ENCODE results near the gene CD69.
A peak's percentile ranks its signal among the peaks of the same experiment; 100 is the strongest.

Gene CD69

DNA sequence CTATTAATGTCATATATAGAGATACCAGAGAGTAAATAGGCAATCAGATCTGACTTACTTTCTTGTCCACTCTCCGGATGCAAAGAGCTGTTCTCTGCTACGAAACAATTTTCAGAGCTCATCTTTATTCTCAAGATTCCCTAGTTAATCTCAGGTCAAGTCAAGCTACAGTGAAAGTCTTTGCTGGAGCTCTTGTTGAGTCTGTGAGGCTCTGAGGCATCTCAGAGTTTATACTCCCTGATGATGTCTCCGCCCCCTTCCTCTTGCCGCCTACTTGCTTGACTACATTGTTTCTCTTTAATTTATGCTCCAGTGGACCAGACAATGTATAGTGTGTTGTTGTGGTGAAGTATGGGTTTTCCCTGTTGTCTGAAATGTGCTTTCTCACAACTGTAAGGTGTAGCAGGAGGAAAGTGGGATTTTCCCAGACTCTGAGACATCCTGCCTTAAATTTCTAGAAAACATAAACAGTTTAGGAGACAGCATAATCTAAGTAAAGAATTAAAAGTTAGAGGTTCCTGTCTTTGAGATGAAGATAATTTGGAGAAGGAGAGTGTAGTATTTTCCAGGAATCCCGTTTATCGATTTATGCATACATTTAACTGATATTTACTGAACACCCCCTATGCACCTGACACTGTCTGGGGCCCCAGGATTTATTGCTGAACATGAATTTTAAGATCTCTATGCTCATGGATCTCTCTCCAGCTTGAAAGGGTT, at the start of gene CD69:
CD69 (minus strand) TSS at position 203 of the 720 bp plus-strand sequence; CDS start at position 122, 81 bp downstream.
- DNase-seq (ENCODE audit: low read depth), result peak; percentile 53

DNA sequence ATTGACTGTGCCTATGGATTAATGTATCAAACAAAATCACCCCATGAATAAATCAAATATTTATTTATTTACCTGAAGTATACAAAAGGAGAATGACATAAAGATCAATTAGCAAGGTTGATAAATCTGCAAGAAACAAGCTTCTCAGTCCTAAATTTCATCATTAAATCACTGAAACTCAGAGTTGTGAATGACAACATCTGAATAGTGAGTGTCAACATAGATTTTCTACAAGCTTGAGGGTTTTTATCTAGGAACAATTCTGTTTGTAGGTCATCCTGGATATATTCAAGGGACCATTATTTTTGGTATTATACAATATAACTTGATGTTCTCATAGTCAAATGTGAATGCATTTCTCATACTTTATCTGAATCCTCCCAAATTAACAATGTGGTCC, 49.2 kb upstream of the CD69 start:
- DNase-seq (ENCODE audit: low read depth), result no peak

DNA sequence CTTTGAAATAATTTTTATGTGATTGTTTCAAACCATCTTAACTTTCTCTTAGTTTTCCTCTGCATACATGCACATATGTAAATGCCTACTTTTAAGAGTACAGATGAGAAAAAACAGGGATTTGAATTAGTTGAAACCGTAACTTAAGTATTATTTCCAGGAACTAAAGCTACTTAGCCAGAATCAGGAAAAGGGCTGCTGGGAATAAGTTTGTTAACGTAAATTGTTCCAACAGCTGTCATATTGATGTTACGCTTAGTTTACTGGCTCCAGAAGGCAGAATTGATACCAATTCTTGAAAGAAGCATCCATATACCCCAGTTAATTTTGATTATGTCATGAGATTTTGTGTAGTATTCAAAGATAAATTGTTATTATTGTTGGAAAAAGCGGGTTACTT, 48.6 kb upstream of the CD69 start:
- no peak for DNase-seq (ENCODE audit: low read depth)

DNA sequence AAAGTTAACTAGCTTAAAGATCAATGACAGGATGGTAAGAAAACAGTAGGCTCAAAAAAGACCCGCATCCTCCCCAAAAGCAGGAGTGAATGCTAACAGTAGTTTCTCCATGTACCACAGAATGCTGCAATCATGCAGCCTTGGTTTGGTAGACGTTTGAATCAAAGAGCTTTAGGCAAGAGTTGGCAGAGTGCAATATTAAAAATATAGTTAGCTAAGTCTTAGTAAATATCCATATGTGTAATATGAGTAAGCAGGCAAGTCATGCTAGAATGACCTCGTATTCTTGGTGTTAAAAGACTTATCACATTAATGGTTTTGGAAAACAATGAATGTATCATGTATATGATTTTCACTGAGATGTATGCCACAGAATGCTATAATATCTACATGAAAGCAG, 47.8 kb upstream of the CD69 start:
- no peak for DNase-seq (ENCODE audit: low read depth)

DNA sequence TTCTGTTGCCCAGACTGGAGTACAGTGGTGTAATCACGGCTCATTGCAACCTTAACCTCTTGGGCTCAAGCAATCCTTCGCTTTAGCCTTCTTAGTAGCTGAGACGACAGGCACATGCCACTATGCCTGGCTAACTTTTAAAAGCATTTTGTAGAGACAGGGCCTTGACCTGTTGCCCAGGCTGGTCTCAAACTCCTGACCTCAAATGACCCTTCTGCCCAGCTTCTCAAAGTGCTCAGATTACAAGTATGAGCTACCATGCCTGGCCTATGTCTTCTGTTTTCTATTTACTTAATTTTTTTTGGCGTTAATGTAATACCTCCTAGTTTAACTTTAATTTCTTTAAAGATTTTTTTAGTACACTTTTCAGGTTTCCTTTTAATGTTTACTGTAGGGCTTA, 46.0 kb upstream of the CD69 start:
- no peak for DNase-seq (ENCODE audit: low read depth)

GRCh38 chr12:9805883-9806282, 45.2 kb upstream of the CD69 start:
- DNase-seq (ENCODE audit: low read depth), result no peak

- DNase-seq (ENCODE audit: low read depth), result no peak
These were observed 39.3 kb upstream of the CD69 start for GRCh38 chr12:9799961-9800360.

DNA sequence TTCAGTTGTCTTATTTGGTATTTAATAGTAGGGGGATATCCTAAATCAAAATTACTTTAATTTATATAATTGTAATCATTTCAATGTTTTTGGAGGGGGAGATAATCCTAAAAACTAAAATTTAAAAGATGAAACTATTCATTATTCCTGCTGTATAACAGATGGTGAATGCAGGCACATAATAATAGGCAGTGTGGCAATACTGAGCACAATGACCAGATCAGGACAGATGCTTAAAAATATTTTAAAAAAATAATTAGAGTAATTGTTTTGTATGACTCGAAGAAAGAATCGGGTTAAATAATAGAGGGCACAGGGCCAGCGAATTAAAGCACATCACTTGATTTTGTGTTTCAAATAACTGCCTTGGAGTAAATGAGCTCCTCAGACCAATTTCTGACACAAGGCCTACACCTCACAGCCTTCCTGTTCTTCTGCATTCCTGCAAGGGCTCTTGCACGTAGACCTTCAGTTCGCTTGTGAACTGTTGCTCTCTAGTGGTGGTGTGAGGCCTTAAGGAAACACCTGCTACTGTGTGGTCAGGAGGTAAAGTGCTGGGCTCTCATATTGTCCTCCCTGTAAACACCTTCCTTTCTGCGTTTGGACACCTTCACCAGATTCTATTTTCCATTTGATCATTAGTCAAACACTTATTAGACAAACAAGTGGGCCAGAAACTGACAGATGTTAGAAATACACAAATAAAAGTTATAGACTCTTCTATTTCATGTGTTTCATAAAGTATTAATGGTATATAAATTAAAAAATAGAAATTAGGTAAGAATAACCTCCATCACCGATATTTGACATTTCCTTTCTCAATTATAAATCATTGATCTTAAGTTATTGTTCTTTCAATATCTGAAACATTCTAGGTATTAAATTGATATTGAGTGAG, 37.3 kb upstream of the CD69 start:
- DNase-seq (ENCODE audit: low read depth), result peak; percentile 43

GRCh38 chr12:9796971-9797370, 36.3 kb upstream of the CD69 start:
- DNase-seq (ENCODE audit: low read depth), result no peak

GRCh38 chr12:9796346-9796745, 35.6 kb upstream of the CD69 start:
- DNase-seq (ENCODE audit: low read depth), result no peak

- no peak for DNase-seq (ENCODE audit: low read depth)
These were observed 35.2 kb upstream of the CD69 start for GRCh38 chr12:9795945-9796344.

GRCh38 chr12:9794484-9795093, 33.9 kb upstream of the CD69 start:
- no peak for DNase-seq (ENCODE audit: low read depth)

DNA sequence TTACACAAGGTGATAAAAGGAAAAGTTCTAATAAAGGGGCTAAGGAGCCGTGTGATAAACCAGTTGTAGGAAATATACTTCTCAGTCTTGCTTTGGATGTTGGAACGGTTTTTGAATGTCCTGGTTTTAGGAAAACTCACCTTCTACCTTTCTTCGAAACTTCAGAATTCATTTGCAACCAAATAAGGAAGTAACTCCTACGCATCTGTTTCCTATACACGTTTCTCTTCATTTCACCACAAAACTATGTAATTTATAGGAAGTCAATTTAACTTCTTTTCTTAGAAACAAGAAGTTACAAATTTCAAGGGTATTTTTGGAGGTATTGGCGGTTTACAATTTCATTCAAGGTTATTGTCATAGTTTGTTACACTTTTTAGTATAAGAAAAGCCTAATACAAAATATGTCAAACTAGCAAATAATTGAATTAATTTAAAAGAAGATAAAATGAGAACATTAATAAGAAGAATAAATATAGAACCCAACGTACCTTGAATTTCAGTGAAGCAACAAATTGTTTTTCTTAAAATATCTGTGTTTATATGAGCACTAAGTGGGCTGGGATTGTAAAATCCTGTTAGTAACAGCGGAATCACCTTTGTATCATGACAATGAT, 33.2 kb upstream of the CD69 start:
- DNase-seq (ENCODE audit: low read depth), result no peak

GRCh38 chr12:9792961-9793617, 32.4 kb upstream of the CD69 start:
- DNase-seq (ENCODE audit: low read depth), result no peak

DNA sequence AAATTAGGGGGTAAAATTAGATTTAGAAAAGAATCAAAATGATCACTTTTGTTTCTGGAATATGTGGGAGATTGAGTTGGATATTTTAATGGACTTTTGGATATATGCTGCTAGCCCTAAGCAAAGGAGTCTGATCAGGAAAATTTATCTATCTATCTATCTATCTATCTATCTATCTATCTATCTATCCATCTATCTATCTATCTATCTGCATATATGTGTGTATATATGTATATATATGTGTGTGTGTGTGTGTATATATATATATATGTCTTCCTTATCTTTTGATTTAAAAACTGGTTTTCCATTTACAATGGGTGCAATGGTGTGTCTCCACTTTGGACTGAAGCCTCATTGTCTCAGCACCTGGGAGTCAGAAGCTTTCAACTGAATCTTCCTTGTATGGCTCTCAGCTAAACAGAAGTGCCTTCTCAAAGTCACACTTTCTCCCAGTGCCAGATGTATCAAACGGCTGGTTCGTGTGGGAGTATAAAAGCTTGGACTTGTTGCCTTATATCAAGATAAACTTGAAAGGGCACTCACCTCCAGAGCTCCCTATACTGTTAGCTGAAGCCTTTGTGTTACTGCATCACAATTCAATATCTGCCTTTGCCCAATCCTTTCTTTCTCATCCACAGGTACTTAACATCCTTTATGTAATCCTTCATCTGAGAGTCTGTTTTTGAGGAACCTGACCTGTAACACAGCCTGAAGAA, 31.6 kb upstream of the CD69 start:
- DNase-seq (ENCODE audit: low read depth), result no peak

DNA sequence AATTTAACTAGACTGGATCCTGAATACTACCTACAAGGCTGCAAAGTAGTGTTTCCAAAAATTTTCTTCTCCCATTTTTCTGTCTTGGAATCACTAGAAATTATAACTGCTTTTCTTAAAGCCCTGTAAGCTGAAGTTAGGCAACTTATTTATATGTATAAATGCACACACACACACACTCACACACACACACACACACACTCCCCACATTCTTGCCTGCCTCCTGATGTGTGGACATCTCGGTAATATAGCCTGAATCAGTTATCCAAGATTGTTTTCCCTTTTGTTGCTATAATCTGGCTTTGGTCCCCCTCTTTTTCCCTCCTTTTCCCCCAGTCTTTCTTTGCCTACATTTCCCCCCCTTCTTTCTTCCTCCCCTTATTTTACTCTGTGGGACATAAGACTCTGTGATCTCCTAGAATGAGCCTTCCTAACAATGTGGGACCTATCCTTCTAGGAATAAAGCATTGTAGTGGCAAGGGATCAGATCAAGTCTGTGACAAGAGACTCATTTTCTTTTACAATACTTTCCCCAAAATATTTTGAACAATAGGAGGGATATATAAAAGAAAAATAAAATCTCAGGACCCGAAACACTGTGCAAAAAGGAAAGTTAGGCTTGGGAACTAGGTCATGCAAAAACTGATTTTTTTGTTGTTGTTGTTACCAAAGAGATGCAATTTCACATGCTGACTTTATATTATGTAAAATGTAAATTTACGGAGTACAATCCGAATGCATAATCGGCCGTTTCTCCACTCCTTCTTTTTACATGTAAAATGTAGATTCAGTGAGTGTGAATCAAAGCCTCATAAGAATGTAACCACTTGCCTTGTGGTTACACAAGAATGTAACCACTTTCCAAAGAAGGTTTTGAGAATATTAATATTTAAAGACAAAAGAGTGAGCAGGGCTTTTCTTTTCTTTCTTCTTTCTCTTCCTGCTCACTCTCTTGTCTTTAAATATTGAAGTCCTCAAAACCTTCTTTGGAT, 26.3 kb upstream of the CD69 start:
- no peak for DNase-seq (ENCODE audit: low read depth)

- no peak for DNase-seq (ENCODE audit: low read depth)
These were observed 24.1 kb upstream of the CD69 start for GRCh38 chr12:9784816-9785215.

- DNase-seq (ENCODE audit: low read depth), result no peak
These were observed 23.6 kb upstream of the CD69 start for GRCh38 chr12:9784326-9784725.

DNA sequence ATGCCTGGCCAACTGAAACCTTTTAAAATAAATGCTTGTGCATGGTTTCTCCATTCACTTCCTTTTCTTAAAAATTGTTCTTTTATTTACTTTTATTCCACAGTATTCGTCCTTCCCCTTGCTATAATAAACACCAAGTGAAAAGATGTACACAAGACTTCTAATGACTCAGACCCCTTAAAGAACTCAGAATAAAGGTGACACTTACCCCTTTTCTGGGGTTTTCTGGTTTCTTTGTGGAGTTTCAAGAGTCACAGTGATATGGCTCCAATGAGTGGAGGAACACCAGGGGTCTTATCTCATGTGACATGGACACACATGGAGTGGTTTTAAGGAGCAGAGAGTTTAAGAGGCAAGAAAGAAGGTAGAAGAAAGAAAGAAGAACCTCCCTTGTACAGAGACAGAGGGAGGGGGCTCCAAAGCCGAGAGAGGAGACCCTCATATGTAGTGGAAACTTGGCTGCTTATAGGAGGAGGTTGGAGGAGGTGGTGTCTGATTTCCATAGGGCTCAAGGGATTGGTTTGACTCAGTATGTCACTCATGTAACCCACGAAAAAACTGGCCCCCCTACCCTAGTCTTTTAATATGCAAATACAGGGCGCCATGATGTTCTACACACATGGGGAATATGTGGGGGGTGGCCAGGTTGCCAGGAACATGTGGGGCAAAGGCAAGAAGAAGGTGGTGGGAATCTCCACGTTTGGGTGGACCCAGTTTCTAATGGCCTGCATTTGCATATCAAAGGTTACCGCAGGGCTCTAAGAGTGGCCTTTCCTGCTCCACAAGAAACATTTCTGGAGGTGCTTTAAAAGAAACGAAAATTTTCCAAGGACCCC, 22.1 kb upstream of the CD69 start:
- no peak for DNase-seq (ENCODE audit: low read depth)
